Progenitor cell of endocrine pancreas (in vitro differentiated cells): ENCODE results near the gene METTL16. TPM values are rescaled to one million over a fixed set of nuclear protein-coding genes. Genes with fewer than 3 reads are reported as not detected.
A peak's percentile ranks its signal among the peaks of the same experiment; 100 is the strongest.

Experiments
- DNase-seq: peaks from one replicate; pipeline ENCODE4 v3.0.0; 2021; ENCODE audit warnings: low spot score; ENCODE audit not compliant: unreplicated experiment
- H3K27ac Mint-ChIP-seq: 2 replicates; pipeline ENCODE4 v1.8.0; 2021; ENCODE audit warnings: mild to moderate bottlenecking, moderate library complexity, mixed read lengths
- H3K27me3 Mint-ChIP-seq: 2 replicates; pipeline ENCODE4 v1.8.0; 2021; ENCODE audit warnings: mixed read lengths
- H3K36me3 Mint-ChIP-seq: 2 replicates; pipeline ENCODE4 v1.8.0; 2022; ENCODE audit warnings: mixed read lengths; ENCODE audit not compliant: insufficient read depth
- H3K4me1 Mint-ChIP-seq: 2 replicates; pipeline ENCODE4 v1.8.0; 2021; ENCODE audit warnings: low read depth, mixed read lengths
- H3K4me3 Mint-ChIP-seq: 2 replicates; pipeline ENCODE4 v1.8.0; 2021; ENCODE audit warnings: low read depth, mild to moderate bottlenecking, moderate library complexity, mixed read lengths
- H3K9me3 Mint-ChIP-seq: 2 replicates; pipeline ENCODE4 v1.8.0; 2021; ENCODE audit warnings: low read depth, mixed read lengths
- CTCF ChIP-seq: fragments of 200-600 bp; sonication (generic); IDR thresholded peaks from one replicate; pipeline ENCODE4 v1.5.0; 2021; ENCODE audit warnings: antibody characterized with exemption, mild to moderate bottlenecking; ENCODE audit not compliant: unreplicated experiment
- total RNA-seq: library from RNA; stranded (reverse); gene quantifications from 2 replicates; pipeline ENCODE4 v1.2.1, GENCODE V29; 2021

Gene METTL16
- total RNA-seq, 1 donor from 2014 or later, result 43.8 TPM

- Mint-ChIP-seq H3K27me3 (no peaks in the 10 kb centered on the region), H3K9me3 (no peaks in the 10 kb centered on the region), H3K36me3 (peaks cover 29% of the 10 kb centered on the region), H3K4me3 (no peak overlapping the region), H3K4me1 (peaks cover 20% of the 10 kb centered on the region), H3K27ac (no peak overlapping the region)
- no peak for DNase-seq
- no peak for TF ChIP-seq CTCF
These were observed 72.9 kb downstream of the METTL16 start for GRCh38 chr17:2438823-2439222.

- H3K36me3 Mint-ChIP-seq, result peaks cover 39% of the 10 kb centered on the region
- peak overlapping the region; percentile 89 for H3K27ac Mint-ChIP-seq
- H3K27me3 Mint-ChIP-seq, result no peaks in the 10 kb centered on the region
- no peak for TF ChIP-seq CTCF
- no peak for DNase-seq
- H3K4me1 Mint-ChIP-seq, result peaks cover 18% of the 10 kb centered on the region
- H3K4me3 Mint-ChIP-seq, result no peak overlapping the region
- no peaks in the 10 kb centered on the region for H3K9me3 Mint-ChIP-seq
These were observed 75.3 kb downstream of the METTL16 start for GRCh38 chr17:2436316-2436905.

GRCh38 chr17:2435862-2436261 is 75.8 kb downstream of the METTL16 start:
- H3K27me3 Mint-ChIP-seq, result no peaks in the 10 kb centered on the region
- DNase-seq, result no peak
- no peak for TF ChIP-seq CTCF
- no peak overlapping the region for H3K4me3 Mint-ChIP-seq
- H3K36me3 Mint-ChIP-seq, result peaks cover 33% of the 10 kb centered on the region
- H3K27ac Mint-ChIP-seq, result peak overlapping the region; percentile 89
- H3K4me1 Mint-ChIP-seq, result peaks cover 18% of the 10 kb centered on the region
- no peaks in the 10 kb centered on the region for H3K9me3 Mint-ChIP-seq

- H3K27me3 Mint-ChIP-seq, result no peaks in the 10 kb centered on the region
- H3K9me3 Mint-ChIP-seq, result no peaks in the 10 kb centered on the region
- H3K27ac Mint-ChIP-seq, result peak overlapping the region; percentile 86
- peak overlapping the region; percentile 44 for H3K4me3 Mint-ChIP-seq
- TF ChIP-seq CTCF, result no peak
- H3K36me3 Mint-ChIP-seq, result peaks cover 33% of the 10 kb centered on the region
- peaks cover 18% of the 10 kb centered on the region for H3K4me1 Mint-ChIP-seq
- DNase-seq, result no peak
These were observed 76.4 kb downstream of the METTL16 start for GRCh38 chr17:2435181-2435741.

GRCh38 chr17:2433696-2434095 is 78.0 kb downstream of the METTL16 start:
- Mint-ChIP-seq H3K27me3 (no peaks in the 10 kb centered on the region), H3K4me1 (peaks cover 18% of the 10 kb centered on the region), H3K36me3 (peaks cover 30% of the 10 kb centered on the region), H3K4me3 (no peak overlapping the region), H3K27ac (no peak overlapping the region), H3K9me3 (no peaks in the 10 kb centered on the region)
- no peak for DNase-seq
- no peak for TF ChIP-seq CTCF
